Measurements from ENCODE around the gene KRTAP4-9. TPM values are rescaled to one million over a fixed set of nuclear protein-coding genes. Genes with fewer than 3 reads are reported as not detected.
"Not testable (repeated sequence)": the region's sequence is repeated elsewhere in the genome, so short reads cannot be mapped to it uniquely, and the experiment has no call there.

The KRTAP4-9 gene
- total RNA-seq, 1 donor from 2014 or later, result not detected

- intact Hi-C loops (cut with DNase I), result no loop called here
- ATAC-seq, result no peak
- Histone ChIP-seq H3K27ac (no peak overlapping the region), H3K4me1 (no peaks in the 10 kb centered on the region), H3K9me3 (no peaks in the 10 kb centered on the region), H3K4me3 (no peak overlapping the region), H3K36me3 (no peaks in the 10 kb centered on the region), H3K27me3 (no peaks in the 10 kb centered on the region)
- no peak for DNase-seq
- TF ChIP-seq CTCF (IDR thresholded peaks at IDR 0.05), result no peak
Observed at GRCh38 chr17:41133880-41134735, 28.9 kb downstream of the KRTAP4-9 start.

- intact Hi-C loops (cut with DNase I); DNase-seq; H3K4me3 ChIP-seq; H3K27ac ChIP-seq; H3K36me3 ChIP-seq; H3K4me1 ChIP-seq; ATAC-seq; H3K27me3 ChIP-seq: not testable (repeated sequence)
- peaks cover 11% of the 10 kb centered on the region for H3K9me3 ChIP-seq
Observed at GRCh38 chr17:41139865-41140264, 34.7 kb downstream of the KRTAP4-9 start.

GRCh38 chr17:41140360-41141131 lies 35.4 kb downstream of the KRTAP4-9 start, which contains the start of gene KRTAP4-6:
Gene KRTAP4-6, minus strand, starts transcription at chr17:41140544. Its CDS starts 57 bp downstream, at chr17:41140487.
- no peak for DNase-seq
- peaks cover 11% of the 10 kb centered on the region for H3K9me3 ChIP-seq
- H3K27ac ChIP-seq, result no peak within 1 kb of the TSS
- no peaks in the 10 kb centered on the region for H3K36me3 ChIP-seq
- H3K4me1 ChIP-seq, result no peaks in the 10 kb centered on the region
- no peaks in the 10 kb centered on the region for H3K27me3 ChIP-seq
- ATAC-seq, result no peak
- intact Hi-C loops (cut with DNase I), result no loop called here
- no peak for TF ChIP-seq CTCF (IDR thresholded peaks at IDR 0.05)
- no peak within 1 kb of the TSS for H3K4me3 ChIP-seq

GRCh38 chr17:41141361-41141760 lies 36.2 kb downstream of the KRTAP4-9 start:
- Histone ChIP-seq H3K36me3 (no peaks in the 10 kb centered on the region), H3K27me3 (no peaks in the 10 kb centered on the region), H3K9me3 (peaks cover 11% of the 10 kb centered on the region), H3K27ac (no peak overlapping the region), H3K4me1 (no peaks in the 10 kb centered on the region), H3K4me3 (no peak overlapping the region)
- no peak for DNase-seq
- TF ChIP-seq CTCF (IDR thresholded peaks at IDR 0.05), result no peak
- intact Hi-C loops (cut with DNase I), result no loop called here
- no peak for ATAC-seq

- TF ChIP-seq CTCF (IDR thresholded peaks at IDR 0.05), result no peak
- intact Hi-C loops (cut with DNase I), result no loop called here
- H3K4me1 ChIP-seq, result no peaks in the 10 kb centered on the region
- no peak overlapping the region for H3K4me3 ChIP-seq
- no peaks in the 10 kb centered on the region for H3K27me3 ChIP-seq
- no peak for ATAC-seq
- no peak for DNase-seq
- H3K9me3 ChIP-seq, result peaks cover 11% of the 10 kb centered on the region
- no peaks in the 10 kb centered on the region for H3K36me3 ChIP-seq
- H3K27ac ChIP-seq, result no peak overlapping the region
Observed at GRCh38 chr17:41144846-41145245, 39.7 kb downstream of the KRTAP4-9 start.

GRCh38 chr17:41145261-41145660 lies 40.1 kb downstream of the KRTAP4-9 start:
- Histone ChIP-seq H3K27me3 (no peaks in the 10 kb centered on the region), H3K4me3 (no peak overlapping the region), H3K36me3 (no peaks in the 10 kb centered on the region), H3K4me1 (no peaks in the 10 kb centered on the region), H3K9me3 (peaks cover 10% of the 10 kb centered on the region), H3K27ac (no peak overlapping the region)
- TF ChIP-seq CTCF (IDR thresholded peaks at IDR 0.05), result no peak
- intact Hi-C loops (cut with DNase I), result no loop called here
- no peak for DNase-seq
- ATAC-seq, result no peak
